NK-92 (cell line): Measurements from ENCODE around the gene GANAB.
"Not testable (repeated sequence)": the region's sequence is repeated elsewhere in the genome, so short reads cannot be mapped to it uniquely, and the experiment has no call there.

Source experiments
- DNase-seq: peaks from one replicate; lab custom pipeline; 2025; ENCODE audit not compliant: unreplicated experiment; lab: John Stamatoyannopoulos, UW

Gene GANAB

DNA sequence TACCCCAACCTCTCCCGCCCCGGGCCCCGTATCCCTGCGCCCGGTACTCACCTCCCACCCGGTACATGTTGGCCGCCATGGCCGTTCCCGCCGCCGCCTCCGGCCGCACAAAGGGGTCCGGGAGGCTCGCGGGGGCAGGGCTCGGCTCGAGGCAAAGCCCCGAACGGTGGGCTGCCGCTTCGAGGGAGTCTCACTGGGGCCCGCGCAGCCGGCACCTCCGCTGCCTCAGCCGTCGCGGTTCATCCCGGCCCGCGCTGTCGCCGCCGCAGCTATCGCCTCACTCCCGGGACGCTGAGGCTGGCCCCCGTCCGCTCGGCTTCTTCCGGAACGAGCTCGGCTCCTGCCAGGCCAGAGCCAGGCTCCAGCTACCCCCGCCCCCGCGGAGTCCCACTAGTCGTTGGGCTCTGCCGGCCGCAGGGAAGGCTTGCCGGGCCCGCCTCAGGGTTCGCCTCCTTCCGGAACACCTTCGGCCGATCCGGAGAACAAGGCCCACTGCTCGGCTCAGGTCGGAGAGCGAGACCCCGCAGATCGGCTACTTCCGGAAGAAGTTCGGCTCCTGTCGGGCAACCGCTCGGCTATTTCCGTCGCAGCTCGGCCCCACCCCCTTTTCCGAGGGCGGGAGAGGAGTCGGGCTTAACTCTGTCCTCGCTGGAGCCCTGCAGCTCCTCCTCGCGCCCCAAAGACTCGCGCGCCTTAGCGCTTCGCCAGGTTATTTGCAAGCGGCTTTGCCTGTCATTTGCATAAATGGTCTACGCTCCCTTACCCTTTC, 44.9 kb downstream of the GANAB start, which contains the start of gene MTA2:
Gene MTA2, minus strand, starts transcription at position 494 of the 769 bp plus-strand sequence. Its CDS starts 415 bp downstream, at position 79.
- peak; percentile 81 for DNase-seq

DNA sequence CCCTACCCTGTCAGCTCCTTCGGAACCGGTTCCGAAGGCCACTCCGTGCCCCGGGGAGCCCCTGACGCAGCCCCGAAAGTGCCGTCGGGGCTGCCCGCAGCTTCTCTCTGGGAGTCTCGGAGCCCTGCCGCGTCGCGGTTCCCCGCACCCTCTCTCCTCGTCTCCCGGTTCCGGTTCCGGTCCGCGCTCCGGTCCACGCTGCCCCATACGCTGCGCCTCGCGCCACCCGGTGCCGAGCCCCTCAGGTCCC, 45.4 kb downstream of the GANAB start:
- DNase-seq = no peak

GRCh38 chr11:62600367-62601121, 45.9 kb downstream of the GANAB start:
- DNase-seq = no peak

- no peak for DNase-seq
Observed at GRCh38 chr11:62599901-62600300, 46.5 kb downstream of the GANAB start.

- peak; percentile 92 for DNase-seq
Observed at GRCh38 chr11:62599069-62599696, 47.2 kb downstream of the GANAB start.

DNA sequence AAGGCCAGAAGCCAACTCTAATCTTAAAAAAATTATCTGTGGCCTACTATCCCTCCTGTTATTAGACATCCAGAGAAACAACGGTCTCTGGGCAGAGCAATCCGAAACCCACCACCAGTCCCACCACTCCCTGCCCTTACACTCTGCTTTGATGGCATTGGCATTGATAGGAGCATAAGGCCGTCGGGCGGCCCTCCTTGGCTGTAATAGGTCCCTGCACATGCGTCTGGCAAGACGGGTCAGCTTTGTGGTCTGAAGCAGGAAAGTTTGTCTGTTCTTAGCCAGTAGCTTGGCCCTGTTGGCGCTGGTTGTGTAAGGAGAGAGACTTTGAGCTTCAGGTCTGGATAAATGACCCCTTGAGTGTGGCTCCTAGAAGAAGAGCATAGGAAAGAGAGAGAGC, 51.3 kb downstream of the GANAB start:
- no peak for DNase-seq

DNA sequence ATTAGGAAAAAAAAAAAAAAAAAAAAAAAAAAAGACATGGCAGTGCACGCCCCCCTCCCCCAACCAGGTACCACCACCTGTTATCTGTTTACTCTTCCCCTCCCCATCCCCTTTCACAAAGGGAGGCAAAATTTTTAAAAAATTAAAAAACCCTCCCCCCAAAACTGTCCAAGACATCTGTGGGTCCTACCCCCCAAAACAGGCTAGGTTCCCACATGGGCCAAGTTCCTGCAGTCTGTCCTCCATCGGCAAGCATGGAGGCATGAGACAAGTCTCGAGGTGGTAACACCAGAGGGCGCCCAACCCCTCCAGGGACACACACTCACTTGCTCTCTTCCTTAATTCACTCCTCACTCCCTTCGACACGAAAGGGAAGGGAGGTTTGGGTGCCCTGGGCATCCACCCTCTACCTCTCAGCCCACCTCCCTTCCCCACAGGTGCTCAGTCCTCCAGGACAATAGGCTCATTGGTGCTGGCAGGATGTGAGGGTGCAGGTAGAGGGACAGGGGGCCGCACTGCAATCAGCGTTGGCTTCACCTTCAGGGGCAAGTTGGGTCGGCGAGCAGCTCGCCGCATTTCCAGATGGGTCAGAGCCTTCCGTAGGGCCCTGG, 52.9 kb downstream of the GANAB start:
- no peak for DNase-seq

- no peak for DNase-seq
Observed at GRCh38 chr11:62592989-62593421, 53.4 kb downstream of the GANAB start.

DNA sequence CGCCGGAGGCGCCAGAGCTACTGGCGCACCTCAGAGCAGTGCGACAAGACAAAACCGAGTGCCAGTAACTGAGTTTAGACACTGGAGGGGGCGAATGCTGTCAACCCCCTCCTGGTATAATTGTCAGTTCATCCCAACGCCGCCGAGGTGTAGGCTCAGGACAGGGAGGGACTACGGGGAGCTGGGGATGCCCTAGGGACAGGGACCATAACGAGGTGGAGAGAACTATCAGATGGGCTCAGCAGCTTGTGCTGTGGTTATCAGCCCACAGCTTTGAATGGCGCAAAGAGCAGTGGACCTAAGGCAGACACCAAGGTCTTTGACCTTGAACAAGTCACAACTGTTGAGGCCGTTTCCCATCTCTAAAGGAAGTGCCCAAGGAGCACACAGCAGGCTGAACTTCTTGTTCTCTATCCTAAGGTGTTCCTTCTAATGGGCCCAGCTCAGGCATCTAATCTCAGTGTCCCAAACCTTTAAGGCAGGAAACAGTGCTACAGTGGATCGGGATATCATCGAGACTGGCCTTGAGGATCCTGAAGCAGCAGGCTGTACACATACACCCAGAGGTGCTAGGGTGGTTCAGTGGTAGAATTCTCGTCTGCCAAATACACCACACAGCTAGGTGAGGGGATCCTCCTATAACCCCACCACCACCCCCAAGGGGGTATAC, 54.1 kb downstream of the GANAB start:
- DNase-seq = no peak

DNA sequence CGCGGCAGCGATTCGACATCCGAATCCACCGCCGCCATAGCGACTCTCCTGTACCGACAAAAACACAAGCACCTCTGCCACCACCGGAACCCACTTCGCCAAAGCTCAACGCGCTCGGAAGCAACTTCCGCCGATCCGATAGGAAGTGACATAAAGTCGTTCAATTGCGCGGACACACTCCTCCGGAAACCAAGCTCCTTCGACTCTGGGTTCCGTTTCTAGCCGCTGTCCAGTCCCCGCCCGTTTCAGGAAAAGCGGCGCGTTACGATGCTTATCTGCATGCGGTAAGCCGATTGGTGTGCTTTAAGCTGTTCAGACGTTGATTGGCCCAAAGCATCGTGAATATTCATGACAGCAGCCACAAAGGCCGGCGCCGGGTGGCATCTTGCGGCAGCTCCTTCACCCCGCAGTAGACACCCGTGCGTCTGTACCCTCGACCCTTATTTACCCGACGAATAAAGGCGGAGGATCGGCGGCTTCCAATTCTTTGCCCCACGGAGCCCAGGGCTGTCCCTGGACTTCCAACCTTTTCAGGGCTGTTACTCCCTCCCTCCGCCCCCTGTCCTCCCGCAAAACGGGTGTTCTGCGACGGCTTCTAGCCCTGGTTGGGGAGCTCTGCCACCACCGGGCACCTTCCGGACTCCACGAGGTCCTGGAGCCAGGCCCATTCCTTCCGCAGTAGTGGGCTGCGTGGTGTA, 54.8 kb downstream of the GANAB start, which contains the start of gene TUT1:
Gene TUT1, minus strand, starts transcription at position 76 of the 698 bp plus-strand sequence. Its CDS starts 38 bp downstream, at position 38.
- peak; percentile 93 for DNase-seq

DNA sequence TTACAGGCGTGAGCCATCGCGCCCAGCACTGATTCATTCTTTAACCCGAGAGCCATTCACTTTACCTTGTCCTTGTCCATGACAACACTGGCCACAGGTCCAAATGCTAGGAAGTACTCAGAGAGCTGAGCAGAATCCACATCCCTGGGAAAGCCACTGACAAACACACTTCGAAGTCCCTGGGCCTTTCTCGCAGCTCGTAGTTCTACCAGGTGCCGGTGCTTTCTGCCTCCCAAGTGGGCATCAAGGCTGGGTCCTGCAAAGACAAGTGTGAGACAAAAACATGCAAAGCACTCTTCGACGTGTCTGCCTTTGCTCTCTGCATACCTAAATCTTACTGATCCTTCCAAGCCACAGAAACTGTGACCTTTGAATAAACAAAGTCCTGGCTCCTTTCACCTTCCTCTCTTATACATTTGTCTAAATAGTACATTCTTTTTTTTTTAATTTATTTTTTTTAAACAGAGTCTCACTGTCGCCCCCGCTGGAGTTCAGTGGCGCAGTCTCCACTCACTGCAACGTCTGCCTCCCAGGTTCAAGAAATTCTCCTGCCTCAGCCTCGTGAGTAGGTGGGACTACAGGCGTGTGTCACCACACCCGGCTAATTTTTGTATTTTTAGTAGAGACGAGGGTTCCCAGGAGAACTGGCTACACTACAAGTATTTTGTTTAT, 57.3 kb downstream of the GANAB start:
- DNase-seq = no peak

DNA sequence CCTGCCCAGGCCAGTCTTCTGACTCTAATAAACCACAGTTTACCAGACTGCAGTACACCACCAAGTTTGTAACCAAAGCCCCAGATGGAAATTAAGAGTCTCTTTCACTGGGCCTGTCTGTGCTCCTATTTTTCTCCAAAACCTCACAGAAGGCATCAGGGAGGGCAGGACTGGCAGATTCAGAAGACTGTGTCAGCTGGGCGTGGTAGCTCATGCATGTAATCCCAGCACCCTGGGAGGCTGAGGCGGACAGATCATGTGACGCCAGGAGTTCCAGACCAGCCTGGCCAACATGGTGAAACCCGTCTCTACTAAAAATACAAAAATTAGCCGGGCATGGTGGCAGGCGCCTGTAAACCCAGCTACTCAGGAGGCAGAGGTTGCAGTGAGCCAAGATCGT, 61.1 kb downstream of the GANAB start:
- not testable (repeated sequence) for DNase-seq

DNA sequence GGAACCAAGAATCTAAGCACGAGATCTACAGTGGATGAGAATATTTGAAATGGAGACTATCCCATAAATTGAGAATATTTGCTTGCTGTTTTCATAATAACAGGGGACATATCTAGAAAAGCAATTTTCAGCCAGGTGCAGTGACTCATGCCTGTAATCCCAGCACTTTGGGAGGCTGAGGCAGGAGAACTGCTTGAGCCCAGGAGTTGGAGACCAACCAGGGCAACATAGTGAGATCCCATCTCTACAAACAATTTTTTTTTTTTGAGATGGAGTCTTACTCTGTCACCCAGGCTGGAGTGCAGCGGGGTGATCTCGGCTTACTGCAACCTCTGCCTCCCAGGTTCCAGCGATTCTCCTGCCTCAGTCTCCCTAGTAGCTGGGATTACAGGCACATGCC, 64.7 kb downstream of the GANAB start:
- not testable (repeated sequence) for DNase-seq

GRCh38 chr11:62580959-62581715, 65.3 kb downstream of the GANAB start:
- no peak for DNase-seq

DNA sequence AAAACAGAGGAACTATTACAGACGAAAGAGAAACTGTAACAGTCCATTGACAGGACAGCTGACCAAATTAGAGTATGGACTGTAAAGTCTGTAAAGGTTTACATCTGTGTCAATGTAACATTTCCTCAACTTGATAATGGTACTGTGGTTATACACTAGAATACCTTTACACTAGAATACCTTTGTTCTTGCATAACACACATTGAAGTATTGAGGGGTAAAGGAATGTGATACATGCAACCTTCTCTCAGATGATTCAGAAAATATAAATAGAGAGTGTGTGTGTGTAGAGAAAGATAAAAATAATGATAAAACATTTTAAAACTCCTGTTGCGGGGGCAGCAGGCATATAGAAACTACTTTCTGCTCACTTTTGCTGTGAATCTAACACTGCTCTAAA, 67.2 kb downstream of the GANAB start:
- DNase-seq = no peak

GRCh38 chr11:62578541-62578940, 67.9 kb downstream of the GANAB start:
- no peak for DNase-seq

GRCh38 chr11:62577046-62577714, 69.2 kb downstream of the GANAB start:
- DNase-seq = no peak

DNA sequence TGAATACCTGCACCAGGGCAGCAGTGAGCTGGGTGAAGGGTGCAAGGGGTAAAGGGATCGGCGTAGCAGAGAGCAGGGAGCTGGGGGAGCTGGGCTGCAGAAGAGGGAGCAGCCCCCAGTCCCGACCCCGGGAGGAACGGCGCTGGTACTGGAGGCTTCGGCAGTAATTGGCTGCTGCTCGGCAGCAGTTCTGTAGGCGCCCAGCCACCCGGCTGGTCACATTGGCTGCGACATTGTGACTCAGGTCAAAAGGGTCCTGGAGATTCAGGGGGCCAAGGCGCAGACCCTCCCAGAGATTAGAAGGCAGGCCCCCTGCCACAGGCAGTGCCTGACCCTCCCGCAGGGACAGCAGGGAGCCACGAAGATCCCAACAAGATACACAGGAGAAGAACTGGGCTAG, 70.6 kb downstream of the GANAB start:
- no peak for DNase-seq

GRCh38 chr11:62575156-62575555, 71.3 kb downstream of the GANAB start:
- no peak for DNase-seq
